M059J (cell line): ENCODE results near the gene TAF1B. TPM values are rescaled to one million over a fixed set of nuclear protein-coding genes. Genes with fewer than 3 reads are reported as not detected.

Source experiments
- DNase-seq: peaks from one replicate; pipeline ENCODE4 v3.0.0-alpha.2; 2012; ENCODE audit warnings: low read depth
- total RNA-seq: library from RNA; depleted of rRNA; stranded (reverse); fragments of >200 nt; shearing (Covaris generic); gene quantifications from 2 replicates; pipeline ENCODE4 v1.2.3, GENCODE V29; 2014

TAF1B gene
- total RNA-seq, 1 experiment from 2014 or later = 30.3 TPM

- no peak for DNase-seq
Measured at GRCh38 chr2:9964334-9964980, 121.2 kb downstream of the TAF1B start.

GRCh38 chr2:9965119-9965822 lies 122.0 kb downstream of the TAF1B start:
- DNase-seq = no peak

- no peak for DNase-seq
Measured at GRCh38 chr2:9966491-9967022, 123.3 kb downstream of the TAF1B start.

- DNase-seq = no peak
Measured at GRCh38 chr2:9967053-9967775, 123.9 kb downstream of the TAF1B start.

- no peak for DNase-seq
Measured at GRCh38 chr2:9968553-9969497, 125.6 kb downstream of the TAF1B start.

GRCh38 chr2:9970200-9971044 lies 127.1 kb downstream of the TAF1B start:
- no peak for DNase-seq

GRCh38 chr2:9971105-9971818 lies 128.0 kb downstream of the TAF1B start:
- DNase-seq = no peak

- DNase-seq = no peak
Measured at GRCh38 chr2:9971890-9972289, 128.6 kb downstream of the TAF1B start.

- peak; percentile 50 for DNase-seq
Measured at GRCh38 chr2:9972621-9973479, 129.6 kb downstream of the TAF1B start.

GRCh38 chr2:9973690-9974089 lies 130.4 kb downstream of the TAF1B start:
- DNase-seq = peak; percentile 51

- DNase-seq = no peak
Measured at GRCh38 chr2:9974343-9974742, 131.1 kb downstream of the TAF1B start.

- peak; percentile 73 for DNase-seq
Measured at GRCh38 chr2:9975328-9975727, 132.1 kb downstream of the TAF1B start.

GRCh38 chr2:9975805-9976447 lies 132.7 kb downstream of the TAF1B start:
- DNase-seq = peak; percentile 98

- DNase-seq = no peak
Measured at GRCh38 chr2:9979977-9980376, 136.7 kb downstream of the TAF1B start.

GRCh38 chr2:9980520-9980919 lies 137.2 kb downstream of the TAF1B start:
- DNase-seq = no peak

GRCh38 chr2:9981655-9982054 lies 138.4 kb downstream of the TAF1B start:
- no peak for DNase-seq

GRCh38 chr2:9982248-9982647 lies 139.0 kb downstream of the TAF1B start:
- peak; percentile 63 for DNase-seq

GRCh38 chr2:9982891-9983290 lies 139.6 kb downstream of the TAF1B start:
- no peak for DNase-seq
